ENCODE measurements around the gene ROR2.

DNA sequence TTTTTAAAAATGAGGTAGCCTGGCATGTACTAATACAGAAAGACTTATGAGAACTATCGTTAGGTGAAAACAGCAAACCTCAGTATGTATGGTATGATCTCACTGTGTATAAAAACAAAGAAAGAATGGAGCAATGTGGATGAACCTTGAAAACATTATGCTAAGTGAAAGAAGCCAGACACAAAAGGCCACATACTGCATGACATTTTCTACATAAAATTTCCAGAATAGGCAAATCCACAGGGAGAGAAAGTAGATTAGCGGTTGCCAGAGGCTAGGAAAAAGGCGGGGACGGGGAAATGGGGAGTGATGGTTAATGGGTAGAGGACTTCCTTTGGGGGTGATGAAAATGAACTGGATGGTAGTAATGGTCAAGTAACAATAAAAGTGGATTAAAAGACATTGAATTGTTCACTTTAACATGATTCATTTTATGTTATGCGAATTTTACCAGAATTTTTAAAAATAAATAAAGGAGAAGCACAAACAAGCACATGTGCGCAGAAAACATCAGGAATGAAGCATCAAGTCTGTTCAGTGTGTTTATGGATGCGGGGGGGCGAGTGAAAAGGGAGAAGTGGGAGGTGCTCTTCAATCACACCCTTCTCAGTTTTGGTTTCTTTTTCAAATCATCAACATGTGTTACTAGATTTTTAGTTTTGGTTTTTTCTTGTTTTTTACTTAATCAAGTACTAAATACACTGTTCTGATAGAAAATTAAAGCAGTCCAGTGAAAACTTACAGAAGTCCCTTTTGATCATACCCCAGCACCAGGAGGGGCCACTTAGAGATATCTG, 16.3 kb downstream of the ROR2 start:
- TF ChIP-seq CREB1 (IDR thresholded peaks at IDR 0.05; ENCODE audit: low read depth) (no peak), TAF1 (IDR thresholded peaks at IDR 0.05; ENCODE audit: low read depth) (no peak), TEAD4 (IDR thresholded peaks at IDR 0.05) (no peak), EP300 (IDR thresholded peaks at IDR 0.05; ENCODE audit: borderline replicate concordance) (no peak), YY1 (IDR thresholded peaks at IDR 0.05; ENCODE audit: low read depth) (no peak), MAX (IDR thresholded peaks at IDR 0.05) (no peak), RAD21 (IDR thresholded peaks at IDR 0.05; ENCODE audit: low read depth) (no peak), TCF12 (IDR thresholded peaks at IDR 0.05; ENCODE audit: low read depth) (no peak), REST (IDR thresholded peaks at IDR 0.05; ENCODE audit: low read depth) (no peak), FOXM1 (IDR thresholded peaks at IDR 0.05; ENCODE audit: borderline replicate concordance, low read depth) (no peak), NFIC (IDR thresholded peaks at IDR 0.05) (no peak), CEBPB (IDR thresholded peaks at IDR 0.05) (no peak)
- TF ChIP-seq, protein P1, sequence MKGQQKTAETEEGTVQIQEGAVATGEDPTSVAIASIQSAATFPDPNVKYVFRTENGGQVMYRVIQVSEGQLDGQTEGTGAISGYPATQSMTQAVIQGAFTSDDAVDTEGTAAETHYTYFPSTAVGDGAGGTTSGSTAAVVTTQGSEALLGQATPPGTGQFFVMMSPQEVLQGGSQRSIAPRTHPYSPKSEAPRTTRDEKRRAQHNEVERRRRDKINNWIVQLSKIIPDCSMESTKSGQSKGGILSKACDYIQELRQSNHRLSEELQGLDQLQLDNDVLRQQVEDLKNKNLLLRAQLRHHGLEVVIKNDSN (IDR thresholded peaks at IDR 0.05), result no peak

Data from Ishikawa (cell line).